Measurements from ENCODE around the gene LBH. TPM values are rescaled to one million over a fixed set of nuclear protein-coding genes. Genes with fewer than 3 reads are reported as not detected.

Gene LBH
- total RNA-seq, 1 donor from 2014 or later: 16.7 TPM

- H3K4me3 Mint-ChIP-seq: no peak overlapping the region
- H3K9me3 Mint-ChIP-seq: no peaks in the 10 kb centered on the region
- TF ChIP-seq, protein P1, sequence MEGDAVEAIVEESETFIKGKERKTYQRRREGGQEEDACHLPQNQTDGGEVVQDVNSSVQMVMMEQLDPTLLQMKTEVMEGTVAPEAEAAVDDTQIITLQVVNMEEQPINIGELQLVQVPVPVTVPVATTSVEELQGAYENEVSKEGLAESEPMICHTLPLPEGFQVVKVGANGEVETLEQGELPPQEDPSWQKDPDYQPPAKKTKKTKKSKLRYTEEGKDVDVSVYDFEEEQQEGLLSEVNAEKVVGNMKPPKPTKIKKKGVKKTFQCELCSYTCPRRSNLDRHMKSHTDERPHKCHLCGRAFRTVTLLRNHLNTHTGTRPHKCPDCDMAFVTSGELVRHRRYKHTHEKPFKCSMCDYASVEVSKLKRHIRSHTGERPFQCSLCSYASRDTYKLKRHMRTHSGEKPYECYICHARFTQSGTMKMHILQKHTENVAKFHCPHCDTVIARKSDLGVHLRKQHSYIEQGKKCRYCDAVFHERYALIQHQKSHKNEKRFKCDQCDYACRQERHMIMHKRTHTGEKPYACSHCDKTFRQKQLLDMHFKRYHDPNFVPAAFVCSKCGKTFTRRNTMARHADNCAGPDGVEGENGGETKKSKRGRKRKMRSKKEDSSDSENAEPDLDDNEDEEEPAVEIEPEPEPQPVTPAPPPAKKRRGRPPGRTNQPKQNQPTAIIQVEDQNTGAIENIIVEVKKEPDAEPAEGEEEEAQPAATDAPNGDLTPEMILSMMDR (conservative IDR thresholded peaks at IDR 0.05): no peak
- DNase-seq (ENCODE audit: low read depth, low spot score): no peak
- H3K4me1 Mint-ChIP-seq: peaks cover 21% of the 10 kb centered on the region
- H3K27ac Mint-ChIP-seq (ENCODE audit: unreplicated experiment): no peak overlapping the region
- H3K27me3 Mint-ChIP-seq (ENCODE audit: low read depth): no peaks in the 10 kb centered on the region
- no peaks in the 10 kb centered on the region for H3K36me3 Mint-ChIP-seq (ENCODE audit: low read depth)
These were observed 56.0 kb downstream of the LBH start for GRCh38 chr2:30287190-30287840.

DNA sequence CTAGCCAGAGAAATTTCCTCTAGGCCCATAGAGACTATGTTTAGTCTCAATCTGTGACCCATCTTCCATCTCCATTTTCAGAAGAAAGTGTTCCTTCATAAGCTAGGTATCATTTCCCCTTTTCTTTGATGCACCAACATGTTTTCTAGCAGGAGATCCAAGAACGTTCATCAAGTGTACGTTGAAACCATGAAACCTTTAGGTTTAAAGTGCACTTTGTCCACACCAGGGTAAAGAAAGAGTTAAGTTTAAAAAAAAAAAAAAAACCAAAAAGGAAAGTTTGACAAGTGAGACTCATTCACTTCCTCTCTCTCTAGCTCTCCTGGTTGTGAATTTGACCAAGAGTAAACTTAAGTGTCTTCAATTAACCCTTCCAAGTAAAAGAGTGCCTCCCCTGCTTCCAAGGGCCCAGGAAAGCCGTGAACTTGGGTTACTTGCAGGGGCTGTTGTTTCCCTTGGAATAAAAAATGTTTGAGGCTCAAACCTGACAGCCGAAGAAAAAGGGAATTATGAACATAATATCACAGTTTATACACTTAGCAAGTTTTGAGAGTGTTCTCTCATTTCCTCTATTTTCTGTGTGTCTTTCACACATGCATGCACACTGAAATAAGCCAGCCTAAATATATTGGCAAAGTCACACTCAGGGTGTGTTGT lies 56.7 kb downstream of the LBH start:
- H3K9me3 Mint-ChIP-seq: no peaks in the 10 kb centered on the region
- H3K4me3 Mint-ChIP-seq: no peak overlapping the region
- H3K36me3 Mint-ChIP-seq (ENCODE audit: low read depth): no peaks in the 10 kb centered on the region
- TF ChIP-seq, protein P1 (conservative IDR thresholded peaks at IDR 0.05): no peak
- no peaks in the 10 kb centered on the region for H3K27me3 Mint-ChIP-seq (ENCODE audit: low read depth)
- peaks cover 21% of the 10 kb centered on the region for H3K4me1 Mint-ChIP-seq
- DNase-seq (ENCODE audit: low read depth, low spot score): no peak
- H3K27ac Mint-ChIP-seq (ENCODE audit: unreplicated experiment): no peak overlapping the region

DNA sequence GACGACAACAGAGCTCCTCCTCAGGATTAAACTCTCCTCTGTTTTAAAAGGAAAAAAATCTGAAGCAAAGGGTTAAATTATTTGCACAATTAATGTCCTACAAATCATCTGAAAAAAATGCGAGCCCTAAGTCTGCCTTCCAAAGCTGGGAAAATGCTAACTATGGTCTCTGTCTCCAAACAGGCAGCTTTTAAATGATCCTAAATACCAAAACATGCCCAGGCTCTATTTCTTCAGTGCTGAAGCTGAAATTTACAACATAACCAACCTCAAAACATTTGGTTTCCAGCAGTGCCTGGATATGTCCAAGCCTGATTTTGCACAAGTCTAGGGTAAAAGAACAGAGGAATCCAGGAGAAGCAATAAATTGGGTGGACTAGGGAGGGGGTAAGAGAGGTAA lies 57.2 kb downstream of the LBH start:
- H3K27me3 Mint-ChIP-seq (ENCODE audit: low read depth): no peaks in the 10 kb centered on the region
- no peaks in the 10 kb centered on the region for H3K9me3 Mint-ChIP-seq
- H3K27ac Mint-ChIP-seq (ENCODE audit: unreplicated experiment): no peak overlapping the region
- H3K4me3 Mint-ChIP-seq: no peak overlapping the region
- no peak for DNase-seq (ENCODE audit: low read depth, low spot score)
- TF ChIP-seq, protein P1 (conservative IDR thresholded peaks at IDR 0.05): no peak
- peaks cover 21% of the 10 kb centered on the region for H3K4me1 Mint-ChIP-seq
- H3K36me3 Mint-ChIP-seq (ENCODE audit: low read depth): no peaks in the 10 kb centered on the region

DNA sequence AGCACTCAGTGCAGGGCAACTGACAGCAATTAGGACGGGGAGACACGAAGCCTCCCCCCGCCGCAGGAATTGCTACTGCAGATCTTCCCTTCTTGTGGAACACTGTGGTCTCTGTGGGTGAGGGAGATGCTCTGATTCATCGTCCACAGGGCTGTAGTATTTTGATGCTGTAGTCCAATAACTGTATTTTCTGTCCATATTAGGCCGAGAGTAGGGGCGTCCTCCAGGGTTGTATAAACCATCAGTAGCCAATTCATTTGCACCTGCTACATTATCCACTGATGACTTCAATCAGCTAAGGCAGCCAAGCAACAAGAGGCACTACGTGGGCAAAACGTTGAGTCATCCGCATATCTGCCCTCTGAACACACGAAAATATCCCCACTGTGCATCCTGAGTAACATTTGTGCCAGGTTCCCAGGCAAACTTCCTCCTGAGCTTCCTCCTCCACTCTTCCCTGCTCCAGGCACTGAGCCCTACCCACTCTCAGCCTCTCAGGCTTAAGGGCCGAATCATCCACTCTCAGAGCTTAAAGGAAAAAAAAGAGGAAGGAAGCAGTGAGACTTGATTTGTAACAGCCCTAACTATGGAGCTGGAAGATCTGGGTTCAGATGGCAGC lies 62.1 kb downstream of the LBH start:
- no peak for DNase-seq (ENCODE audit: low read depth, low spot score)
- H3K9me3 Mint-ChIP-seq: no peaks in the 10 kb centered on the region
- H3K4me3 Mint-ChIP-seq: no peak overlapping the region
- H3K27me3 Mint-ChIP-seq (ENCODE audit: low read depth): no peaks in the 10 kb centered on the region
- H3K27ac Mint-ChIP-seq (ENCODE audit: unreplicated experiment): no peak overlapping the region
- TF ChIP-seq, protein P1 (conservative IDR thresholded peaks at IDR 0.05): no peak
- no peaks in the 10 kb centered on the region for H3K36me3 Mint-ChIP-seq (ENCODE audit: low read depth)
- H3K4me1 Mint-ChIP-seq: peaks cover 4% of the 10 kb centered on the region

GRCh38 chr2:30294133-30294532 lies 62.8 kb downstream of the LBH start:
- H3K4me1 Mint-ChIP-seq: no peaks in the 10 kb centered on the region
- no peaks in the 10 kb centered on the region for H3K27me3 Mint-ChIP-seq (ENCODE audit: low read depth)
- TF ChIP-seq, protein P1 (conservative IDR thresholded peaks at IDR 0.05): no peak
- DNase-seq (ENCODE audit: low read depth, low spot score): no peak
- no peaks in the 10 kb centered on the region for H3K9me3 Mint-ChIP-seq
- H3K4me3 Mint-ChIP-seq: no peak overlapping the region
- no peaks in the 10 kb centered on the region for H3K36me3 Mint-ChIP-seq (ENCODE audit: low read depth)
- H3K27ac Mint-ChIP-seq (ENCODE audit: unreplicated experiment): no peak overlapping the region
